Trophoblast cell (in vitro differentiated cells and primary cell): Measurements from ENCODE around the gene BCAT1.

Experiments
- DNase-seq, 2 donors: peaks; one replicate each; pipeline ENCODE4 v3.0.0-alpha.2; 2016
- H2AFZ ChIP-seq: 2 replicates; pipeline ENCODE4 v1.6.1; 2013; ENCODE audit warnings: low read length, moderate library complexity, mild to moderate bottlenecking; ENCODE audit not compliant: insufficient read depth, poor library complexity
- H2AK5ac ChIP-seq: 2 replicates; pipeline ENCODE4 v1.6.1; 2013; ENCODE audit warnings: mild to moderate bottlenecking, low read length
- H2BK120ac ChIP-seq: 2 replicates; pipeline ENCODE4 v1.6.1; 2013; ENCODE audit warnings: low read length, mild to moderate bottlenecking, moderate library complexity; ENCODE audit not compliant: insufficient read depth, poor library complexity
- H2BK12ac ChIP-seq: 2 replicates; pipeline ENCODE4 v1.6.1; 2013; ENCODE audit warnings: mild to moderate bottlenecking, low read length, moderate library complexity
- H2BK5ac ChIP-seq: 2 replicates; pipeline ENCODE4 v1.6.1; 2013; ENCODE audit warnings: low read length, low read depth, moderate library complexity, mild to moderate bottlenecking; ENCODE audit not compliant: poor library complexity
- H3K14ac ChIP-seq: 2 replicates; pipeline ENCODE4 v1.6.1; 2013; ENCODE audit warnings: mild to moderate bottlenecking, low read length
- H3K18ac ChIP-seq: 2 replicates; pipeline ENCODE4 v1.6.1; 2013; ENCODE audit warnings: mild to moderate bottlenecking, low read length
- H3K23ac ChIP-seq: 2 replicates; pipeline ENCODE4 v1.6.1; 2013; ENCODE audit warnings: low read length
- H3K27ac ChIP-seq: 2 replicates; pipeline ENCODE4 v1.5.1; 2013; ENCODE audit warnings: low read depth, mild to moderate bottlenecking, inconsistent platforms, low read length, moderate library complexity
- H3K27me3 ChIP-seq: 2 replicates; pipeline ENCODE4 v1.6.1; 2013; ENCODE audit warnings: inconsistent platforms, mild to moderate bottlenecking, low read length, moderate library complexity; ENCODE audit not compliant: insufficient read depth
- H3K36me3 ChIP-seq, 2 experiments: 1 replicate in 1 of 2; 2 replicates in 1 of 2; pipeline ENCODE4 v1.6.1; 2013; ENCODE audit warnings: low read length in 2 of 2, mild to moderate bottlenecking in 2 of 2, moderate library complexity in 1 of 2; ENCODE audit not compliant: insufficient read depth in 2 of 2, control insufficient read depth in 1 of 2
- H3K4ac ChIP-seq: 2 replicates; pipeline ENCODE4 v1.6.1; 2013; ENCODE audit warnings: low read depth, mild to moderate bottlenecking, low read length, moderate library complexity
- H3K4me1 ChIP-seq, 2 experiments: 1 replicate in 1 of 2; 2 replicates in 1 of 2; pipeline ENCODE4 v1.6.1; 2013; ENCODE audit warnings: low read length in 2 of 2, mild to moderate bottlenecking in 2 of 2, moderate library complexity in 1 of 2; ENCODE audit not compliant: insufficient read depth in 2 of 2, control insufficient read depth in 1 of 2
- H3K4me2 ChIP-seq: 2 replicates; pipeline ENCODE4 v1.6.1; 2013; ENCODE audit warnings: inconsistent platforms, mild to moderate bottlenecking, low read length, moderate library complexity
- H3K4me3 ChIP-seq: 2 replicates; pipeline ENCODE4 v1.5.1; 2013; ENCODE audit warnings: mild to moderate bottlenecking, low read depth, low read length, inconsistent platforms
- H3K79me1 ChIP-seq: one replicate; pipeline ENCODE4 v1.6.1; 2013; ENCODE audit warnings: low read length
- H3K79me2 ChIP-seq: 2 replicates; pipeline ENCODE4 v1.6.1; 2013; ENCODE audit warnings: low read length, mild to moderate bottlenecking; ENCODE audit not compliant: control insufficient read depth, insufficient read depth, poor library complexity
- H3K9ac ChIP-seq: 2 replicates; pipeline ENCODE4 v1.6.1; 2013; ENCODE audit warnings: mild to moderate bottlenecking, low read length
- H3K9me3 ChIP-seq: 2 replicates; pipeline ENCODE4 v1.6.1; 2013; ENCODE audit warnings: low read depth, mild to moderate bottlenecking, control low read depth, inconsistent platforms, low read length; ENCODE audit not compliant: insufficient read depth
- H4K12ac ChIP-seq: 2 replicates; pipeline ENCODE4 v1.6.1; 2013; ENCODE audit warnings: low read depth, mild to moderate bottlenecking, low read length, moderate library complexity
- H4K8ac ChIP-seq: 2 replicates; pipeline ENCODE4 v1.6.1; 2013; ENCODE audit warnings: low read depth, mild to moderate bottlenecking, low read length, moderate library complexity
- H4K91ac ChIP-seq: one replicate; pipeline ENCODE4 v1.6.1; 2013; ENCODE audit warnings: low read depth, mild to moderate bottlenecking, low read length, moderate library complexity
- WGBS: extraction: QIAGEN DNeasy Blood & Tissue Kit; methylation state at CpG from one replicate; pipeline ENCODE4 v1.1.7; 2013; ENCODE audit warnings: missing lambda C conversion rate; ENCODE audit not compliant: insufficient read length, insufficient coverage; ENCODE audit errors: extremely low coverage; 5-methylcytosine and 5-hydroxymethylcytosine counted together

BCAT1 gene

GRCh38 chr12:24770334-24770733 lies 178.6 kb downstream of the BCAT1 start:
- no peak overlapping the region for H2AK5ac ChIP-seq
- no peak overlapping the region for H3K23ac ChIP-seq
- no peak overlapping the region for H3K18ac ChIP-seq
- H2AFZ ChIP-seq = no peak overlapping the region
- no peak for DNase-seq
- no peak overlapping the region for H4K91ac ChIP-seq
- no peak overlapping the region for H3K4me3 ChIP-seq
- no peaks in the 10 kb centered on the region for H3K9me3 ChIP-seq
- no peak overlapping the region for H2BK12ac ChIP-seq
- H3K27ac ChIP-seq = no peak overlapping the region
- H3K14ac ChIP-seq = no peak overlapping the region
- no CpG with 5 or more reads among the region's 3 CpGs for WGBS
- H3K79me1 ChIP-seq = no peaks in the 10 kb centered on the region
- H3K27me3 ChIP-seq = no peaks in the 10 kb centered on the region
- H3K36me3 ChIP-seq = no peaks in the 10 kb centered on the region
- H3K4me2 ChIP-seq = no peak overlapping the region
- H3K79me2 ChIP-seq = no peaks in the 10 kb centered on the region
- no peak overlapping the region for H4K8ac ChIP-seq
- H3K9ac ChIP-seq = no peak overlapping the region
- H4K12ac ChIP-seq = no peak overlapping the region
- H2BK5ac ChIP-seq = no peak overlapping the region
- no peaks in the 10 kb centered on the region for H3K4me1 ChIP-seq
- no peak overlapping the region for H3K4ac ChIP-seq
- H2BK120ac ChIP-seq = no peak overlapping the region

GRCh38 chr12:24769682-24770081 lies 179.2 kb downstream of the BCAT1 start:
- H3K27ac ChIP-seq = no peak overlapping the region
- no peak overlapping the region for H4K12ac ChIP-seq
- H3K36me3 ChIP-seq = no peaks in the 10 kb centered on the region
- no peak overlapping the region for H3K4ac ChIP-seq
- no peak overlapping the region for H3K4me3 ChIP-seq
- H2BK120ac ChIP-seq = no peak overlapping the region
- H3K4me2 ChIP-seq = no peak overlapping the region
- no peak overlapping the region for H3K14ac ChIP-seq
- no peak overlapping the region for H4K8ac ChIP-seq
- H4K91ac ChIP-seq = no peak overlapping the region
- H2BK5ac ChIP-seq = no peak overlapping the region
- WGBS = no CpG with 5 or more reads among the region's 3 CpGs
- no peaks in the 10 kb centered on the region for H3K27me3 ChIP-seq
- H2BK12ac ChIP-seq = no peak overlapping the region
- no peak overlapping the region for H2AK5ac ChIP-seq
- no peak overlapping the region for H3K9ac ChIP-seq
- H3K4me1 ChIP-seq = no peaks in the 10 kb centered on the region
- no peaks in the 10 kb centered on the region for H3K79me2 ChIP-seq
- no peaks in the 10 kb centered on the region for H3K9me3 ChIP-seq
- H3K79me1 ChIP-seq = no peaks in the 10 kb centered on the region
- H3K23ac ChIP-seq = no peak overlapping the region
- H2AFZ ChIP-seq = no peak overlapping the region
- no peak for DNase-seq
- H3K18ac ChIP-seq = no peak overlapping the region

DNA sequence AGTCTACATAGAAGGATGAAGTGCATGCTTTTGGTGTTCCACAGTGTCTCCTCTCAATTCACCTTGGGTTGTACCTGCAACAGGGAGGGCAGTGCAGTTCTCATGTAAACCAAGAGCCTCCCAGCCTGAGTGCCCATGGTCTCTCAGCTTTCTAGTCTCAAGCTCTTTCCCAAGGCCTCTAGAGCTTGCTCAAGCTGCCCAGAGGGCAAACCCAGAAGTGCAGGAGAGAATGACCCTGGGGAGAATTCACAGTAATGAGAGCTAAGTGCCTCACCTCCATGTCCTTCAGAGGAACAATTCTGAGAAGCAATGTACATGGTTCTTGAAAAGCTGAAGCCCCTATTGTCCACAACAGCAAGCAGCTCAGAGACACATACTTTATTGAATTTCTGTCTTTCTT lies 180.5 kb downstream of the BCAT1 start:
- Histone ChIP-seq H2BK120ac (no peak overlapping the region), H4K12ac (no peak overlapping the region), H3K27me3 (no peaks in the 10 kb centered on the region), H3K14ac (no peak overlapping the region), H3K79me1 (no peaks in the 10 kb centered on the region), H4K8ac (no peak overlapping the region), H2BK12ac (no peak overlapping the region), H3K36me3 (no peaks in the 10 kb centered on the region), H3K4me1 (no peaks in the 10 kb centered on the region), H3K4me3 (no peak overlapping the region), H3K79me2 (no peaks in the 10 kb centered on the region), H2AK5ac (no peak overlapping the region), H3K9me3 (no peaks in the 10 kb centered on the region), H3K23ac (no peak overlapping the region), H3K4ac (no peak overlapping the region), H4K91ac (no peak overlapping the region), H2BK5ac (no peak overlapping the region), H3K4me2 (no peak overlapping the region), H2AFZ (no peak overlapping the region), H3K18ac (no peak overlapping the region), H3K27ac (no peak overlapping the region), H3K9ac (no peak overlapping the region)
- DNase-seq = no peak

DNA sequence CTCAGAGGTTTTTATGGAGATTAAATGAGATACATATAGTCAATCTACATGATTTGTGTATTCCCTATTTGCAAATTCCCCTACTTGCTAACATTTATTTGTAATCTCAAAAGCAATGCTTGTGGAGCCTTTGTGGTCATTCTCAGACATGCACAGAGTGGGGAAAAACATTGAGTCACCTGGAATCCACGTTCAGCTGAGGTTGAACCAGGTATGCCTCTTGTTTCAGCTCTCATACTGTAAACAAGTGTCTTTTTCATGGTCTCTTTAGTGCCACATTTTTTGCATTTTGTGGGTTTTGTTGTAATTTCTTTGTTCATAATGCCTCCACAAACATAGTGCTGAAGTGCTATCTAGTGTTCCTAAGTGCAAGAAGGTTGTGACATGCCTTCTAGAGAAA lies 181.9 kb downstream of the BCAT1 start:
- H3K79me2 ChIP-seq = no peaks in the 10 kb centered on the region
- DNase-seq = no peak
- no peak overlapping the region for H3K4me2 ChIP-seq
- no peak overlapping the region for H2AFZ ChIP-seq
- H2BK12ac ChIP-seq = no peak overlapping the region
- H3K27ac ChIP-seq = no peak overlapping the region
- no peak overlapping the region for H3K14ac ChIP-seq
- no peaks in the 10 kb centered on the region for H3K36me3 ChIP-seq
- no peaks in the 10 kb centered on the region for H3K27me3 ChIP-seq
- H3K4me1 ChIP-seq = no peaks in the 10 kb centered on the region
- no peak overlapping the region for H4K91ac ChIP-seq
- no peak overlapping the region for H2BK120ac ChIP-seq
- H3K23ac ChIP-seq = no peak overlapping the region
- no peak overlapping the region for H3K4ac ChIP-seq
- H3K4me3 ChIP-seq = no peak overlapping the region
- WGBS = no CpG with 5 or more reads among the region's 1 CpG
- no peak overlapping the region for H4K12ac ChIP-seq
- H2BK5ac ChIP-seq = no peak overlapping the region
- H3K9ac ChIP-seq = no peak overlapping the region
- H4K8ac ChIP-seq = no peak overlapping the region
- no peak overlapping the region for H3K18ac ChIP-seq
- H2AK5ac ChIP-seq = no peak overlapping the region
- no peaks in the 10 kb centered on the region for H3K9me3 ChIP-seq
- H3K79me1 ChIP-seq = no peaks in the 10 kb centered on the region

- Histone ChIP-seq H4K12ac (no peak overlapping the region), H3K27ac (no peak overlapping the region), H2BK120ac (no peak overlapping the region), H3K4me3 (no peak overlapping the region), H2AFZ (no peak overlapping the region), H3K9ac (no peak overlapping the region), H2BK12ac (no peak overlapping the region), H4K91ac (no peak overlapping the region), H4K8ac (no peak overlapping the region), H3K79me1 (no peaks in the 10 kb centered on the region), H3K4me2 (no peak overlapping the region), H3K79me2 (no peaks in the 10 kb centered on the region), H3K4ac (no peak overlapping the region), H3K9me3 (no peaks in the 10 kb centered on the region), H3K23ac (no peak overlapping the region), H2BK5ac (no peak overlapping the region), H3K18ac (no peak overlapping the region), H2AK5ac (no peak overlapping the region), H3K27me3 (no peaks in the 10 kb centered on the region), H3K36me3 (no peaks in the 10 kb centered on the region), H3K14ac (no peak overlapping the region), H3K4me1 (no peaks in the 10 kb centered on the region)
- no peak for DNase-seq
- no CpG with 5 or more reads among the region's 1 CpG for WGBS
Observed at GRCh38 chr12:24764712-24765111, 184.2 kb downstream of the BCAT1 start.
